ENCODE data around the gene MIB2. TPM values are rescaled to one million over a fixed set of nuclear protein-coding genes. Genes with fewer than 3 reads are reported as not detected.
"Not testable (repeated sequence)": the region's sequence is repeated elsewhere in the genome, so short reads cannot be mapped to it uniquely, and the experiment has no call there.

Gene MIB2
- total RNA-seq, 2 donors from 2014 or later = 56.4 to 58.1 TPM

GRCh38 chr1:1623631-1624442, 8.5 kb downstream of the MIB2 start:
- DNase-seq (no peak), ATAC-seq (no peak)
- intact Hi-C loops (cut with DNase I) = no loop called here

- ATAC-seq (peak; percentile 32 to 63), DNase-seq (peak; percentile 65)
- intact Hi-C loops (cut with DNase I) = no loop called here
Observed at GRCh38 chr1:1624443-1625403, 9.4 kb downstream of the MIB2 start.

- intact Hi-C loops (cut with DNase I) = no loop called here
- ATAC-seq (no peak), DNase-seq (no peak)
Observed at GRCh38 chr1:1625404-1625775, 10.1 kb downstream of the MIB2 start.

GRCh38 chr1:1625824-1626206, 10.5 kb downstream of the MIB2 start:
- DNase-seq (no peak), ATAC-seq (no peak)
- intact Hi-C loops (cut with DNase I) = no loop called here

GRCh38 chr1:1626207-1627141, 11.2 kb downstream of the MIB2 start:
- intact Hi-C loops (cut with DNase I) = no loop called here
- DNase-seq = no peak
- ATAC-seq = no peak

- intact Hi-C loops (cut with DNase I) = no loop called here
- ATAC-seq (no peak), DNase-seq (no peak)
Observed at GRCh38 chr1:1627261-1627828, 12.0 kb downstream of the MIB2 start.

GRCh38 chr1:1627829-1628753, 12.8 kb downstream of the MIB2 start:
- DNase-seq (no peak), ATAC-seq (no peak)
- intact Hi-C loops (cut with DNase I) = no loop called here

GRCh38 chr1:1628754-1629429, 13.6 kb downstream of the MIB2 start:
- intact Hi-C loops (cut with DNase I) = no loop called here
- DNase-seq (no peak), ATAC-seq (no peak)

- intact Hi-C loops (cut with DNase I) = no loop called here
- ATAC-seq (peak in 1 of 2 donors; percentile 2), DNase-seq (peak; percentile 35)
Observed at GRCh38 chr1:1629430-1630190, 14.3 kb downstream of the MIB2 start.

GRCh38 chr1:1630191-1630964, 15.1 kb downstream of the MIB2 start:
- intact Hi-C loops (cut with DNase I) = no loop called here
- ATAC-seq (peak; percentile 24 to 52), DNase-seq (peak; percentile 83)

GRCh38 chr1:1630965-1631781, 15.9 kb downstream of the MIB2 start:
- peak; percentile 80 for DNase-seq
- peak; percentile 54 to 71 for ATAC-seq
- intact Hi-C loops (cut with DNase I) = no loop called here

GRCh38 chr1:1631782-1632420, 16.6 kb downstream of the MIB2 start, which contains the start of gene MMP23B:
MMP23B (plus strand) TSS chr1:1632173; CDS start chr1:1632219, 46 bp downstream.
- intact Hi-C loops (cut with DNase I) = no loop called here
- DNase-seq (peak; percentile 38), ATAC-seq (peak; percentile 9 to 13)

GRCh38 chr1:1633409-1633808, 18.1 kb downstream of the MIB2 start:
- intact Hi-C loops (cut with DNase I); DNase-seq: not testable (repeated sequence)
- peak in 1 of 2 donors; percentile 27 for ATAC-seq

- peak; percentile 17 for DNase-seq
- ATAC-seq = not testable (repeated sequence)
Observed at GRCh38 chr1:1634613-1635012, 19.3 kb downstream of the MIB2 start.

More at GRCh38 chr1:1634613-1635012, 19.3 kb downstream of the MIB2 start:
- intact Hi-C loops (cut with DNase I) = not testable (repeated sequence)

Measured in left cardiac atrium (tissue), 4 donors.